ENCODE results near the gene SV2C. TPM values are rescaled to one million over a fixed set of nuclear protein-coding genes. Genes with fewer than 3 reads are reported as not detected.
"Not testable (repeated sequence)": the region's sequence is repeated elsewhere in the genome, so short reads cannot be mapped to it uniquely, and the experiment has no call there.

The SV2C gene
- not detected in 2 replicates for total RNA-seq

- TF ChIP-seq CTCF (IDR thresholded peaks at IDR 0.05; ENCODE audit: insufficient read depth, low read length, severe bottlenecking): no peak
- DNase-seq (ENCODE audit: low read depth): no peak
- H3K4me3 ChIP-seq (ENCODE audit: low read depth, low read length): no peak within 1 kb of the TSS
- H3K27me3 ChIP-seq (ENCODE audit: control insufficient read depth, insufficient read depth, low read length): peaks cover 31% of the 10 kb centered on the region
- no peak for FAIRE-seq
- no peaks in the 10 kb centered on the region for H3K36me3 ChIP-seq (ENCODE audit: control insufficient read depth, insufficient read depth, low read length)
Measured at GRCh38 chr5:76082772-76083554, at the start of gene SV2C. Gene SV2C (plus strand): TSS chr5:76083383. CDS start chr5:76131751, 48,368 bp downstream.

- not testable (repeated sequence) for H3K4me3 ChIP-seq (ENCODE audit: low read depth, low read length); FAIRE-seq; H3K36me3 ChIP-seq (ENCODE audit: control insufficient read depth, insufficient read depth, low read length); H3K27me3 ChIP-seq (ENCODE audit: control insufficient read depth, insufficient read depth, low read length)
- peak; percentile 15 for DNase-seq (ENCODE audit: low read depth)
Measured at GRCh38 chr5:76037736-76038151, 45.4 kb upstream of the SV2C start.

DNA sequence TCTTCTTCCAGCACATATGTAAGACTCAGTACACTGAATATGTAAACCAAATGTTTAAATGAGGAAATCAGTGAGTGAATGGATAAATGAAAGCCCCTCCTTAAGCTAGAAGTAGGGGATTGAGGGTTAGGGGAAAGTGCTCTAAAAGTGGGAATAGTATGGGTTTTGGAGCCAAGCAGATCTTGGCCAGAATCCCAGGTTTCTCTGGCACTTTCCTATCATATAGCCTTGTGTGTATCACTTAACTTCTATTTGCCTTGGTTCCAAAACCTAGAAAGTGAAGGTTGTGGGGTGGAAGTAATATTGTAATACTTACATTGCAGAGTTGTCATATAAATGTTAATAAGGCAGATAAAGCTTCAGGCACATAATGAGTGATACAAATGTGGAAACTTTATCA is 45.0 kb upstream of the SV2C start:
- FAIRE-seq (no peak), DNase-seq (ENCODE audit: low read depth) (no peak)
- H3K4me3 ChIP-seq (ENCODE audit: low read depth, low read length): no peak overlapping the region
- no peaks in the 10 kb centered on the region for H3K27me3 ChIP-seq (ENCODE audit: control insufficient read depth, insufficient read depth, low read length)
- no peak for TF ChIP-seq CTCF (IDR thresholded peaks at IDR 0.05; ENCODE audit: insufficient read depth, low read length, severe bottlenecking)
- H3K36me3 ChIP-seq (ENCODE audit: control insufficient read depth, insufficient read depth, low read length): no peaks in the 10 kb centered on the region

GRCh38 chr5:76040806-76041205 is 42.4 kb upstream of the SV2C start:
- FAIRE-seq: no peak
- no peak for DNase-seq (ENCODE audit: low read depth)
- Histone ChIP-seq H3K36me3 (ENCODE audit: control insufficient read depth, insufficient read depth, low read length) (no peaks in the 10 kb centered on the region), H3K27me3 (ENCODE audit: control insufficient read depth, insufficient read depth, low read length) (no peaks in the 10 kb centered on the region), H3K4me3 (ENCODE audit: low read depth, low read length) (no peak overlapping the region)
- no peak for TF ChIP-seq CTCF (IDR thresholded peaks at IDR 0.05; ENCODE audit: insufficient read depth, low read length, severe bottlenecking)

DNA sequence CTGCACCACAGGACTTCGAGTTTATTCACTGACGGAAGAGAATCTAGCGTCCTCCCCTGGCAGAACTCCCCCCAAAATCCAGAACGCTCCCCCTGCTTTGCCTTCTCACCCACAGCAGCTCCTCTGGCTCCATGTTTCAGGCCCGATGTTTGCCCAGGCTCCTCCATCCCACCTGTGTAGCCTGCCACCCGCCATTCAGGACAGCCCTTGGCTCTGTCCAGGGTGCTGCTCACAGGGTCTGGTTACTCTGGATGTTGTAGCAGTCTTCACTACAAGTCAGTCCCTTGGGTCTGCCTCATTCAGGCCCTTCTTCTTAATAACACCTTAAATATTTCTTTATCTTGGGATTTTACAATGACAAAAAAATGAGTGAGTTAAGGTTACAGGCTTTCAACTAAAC is 41.3 kb upstream of the SV2C start:
- no peak for TF ChIP-seq CTCF (IDR thresholded peaks at IDR 0.05; ENCODE audit: insufficient read depth, low read length, severe bottlenecking)
- H3K27me3 ChIP-seq (ENCODE audit: control insufficient read depth, insufficient read depth, low read length): no peaks in the 10 kb centered on the region
- peak; percentile 13 for DNase-seq (ENCODE audit: low read depth)

GRCh38 chr5:76046741-76047140 is 36.4 kb upstream of the SV2C start:
- no peak overlapping the region for H3K4me3 ChIP-seq (ENCODE audit: low read depth, low read length)
- FAIRE-seq (no peak), DNase-seq (ENCODE audit: low read depth) (peak; percentile 37)
- no peaks in the 10 kb centered on the region for H3K27me3 ChIP-seq (ENCODE audit: control insufficient read depth, insufficient read depth, low read length)
- no peak for TF ChIP-seq CTCF (IDR thresholded peaks at IDR 0.05; ENCODE audit: insufficient read depth, low read length, severe bottlenecking)
- H3K36me3 ChIP-seq (ENCODE audit: control insufficient read depth, insufficient read depth, low read length): no peaks in the 10 kb centered on the region

More for the DNA sequence above, 41.3 kb upstream of the SV2C start:
- H3K4me3 ChIP-seq (ENCODE audit: low read depth, low read length): no peak overlapping the region
- no peak for FAIRE-seq
- H3K36me3 ChIP-seq (ENCODE audit: control insufficient read depth, insufficient read depth, low read length): no peaks in the 10 kb centered on the region

All from bronchial epithelial cell (primary cell).